ENCODE data around the gene RGS17.
A peak's percentile ranks its signal among the peaks of the same experiment; 100 is the strongest.
"Not testable (repeated sequence)": the region's sequence is repeated elsewhere in the genome, so short reads cannot be mapped to it uniquely, and the experiment has no call there.

RGS17 gene

GRCh38 chr6:153143200-153143599 is 12.1 kb upstream of the RGS17 start:
- no peak overlapping the region for H3K4me3 ChIP-seq (replicated peaks; ENCODE audit: low read depth, low read length)
- no peak for TF ChIP-seq CTCF (IDR thresholded peaks at IDR 0.05; ENCODE audit: low read depth, low read length, missing control alignments)
- DNase-seq (ENCODE audit: extremely low read depth, low read depth): no peak

- DNase-seq (ENCODE audit: extremely low read depth, low read depth): no peak
- TF ChIP-seq CTCF (IDR thresholded peaks at IDR 0.05; ENCODE audit: low read depth, low read length, missing control alignments): no peak
- no peak overlapping the region for H3K4me3 ChIP-seq (replicated peaks; ENCODE audit: low read depth, low read length)
These were observed 9.2 kb upstream of the RGS17 start for GRCh38 chr6:153140299-153140698.

GRCh38 chr6:153138930-153139329 is 7.8 kb upstream of the RGS17 start:
- no peak for TF ChIP-seq CTCF (IDR thresholded peaks at IDR 0.05; ENCODE audit: low read depth, low read length, missing control alignments)
- DNase-seq (ENCODE audit: extremely low read depth, low read depth): no peak
- no peak overlapping the region for H3K4me3 ChIP-seq (replicated peaks; ENCODE audit: low read depth, low read length)

GRCh38 chr6:153135681-153136080 is 4.6 kb upstream of the RGS17 start:
- H3K4me3 ChIP-seq (replicated peaks; ENCODE audit: low read depth, low read length): no peak overlapping the region
- DNase-seq (ENCODE audit: extremely low read depth, low read depth): no peak
- no peak for TF ChIP-seq CTCF (IDR thresholded peaks at IDR 0.05; ENCODE audit: low read depth, low read length, missing control alignments)

- DNase-seq (ENCODE audit: extremely low read depth, low read depth); H3K4me3 ChIP-seq (replicated peaks; ENCODE audit: low read depth, low read length): not testable (repeated sequence)
These were observed 2.6 kb upstream of the RGS17 start for GRCh38 chr6:153133667-153134066.

- no peak for TF ChIP-seq CTCF (IDR thresholded peaks at IDR 0.05; ENCODE audit: low read depth, low read length, missing control alignments)
- H3K4me3 ChIP-seq (replicated peaks; ENCODE audit: low read depth, low read length): peak overlapping the region; percentile 86
- no peak for DNase-seq (ENCODE audit: extremely low read depth, low read depth)
These were observed 506 bp downstream of the RGS17 start for GRCh38 chr6:153130515-153131036.

- no peak for DNase-seq (ENCODE audit: extremely low read depth, low read depth)
- TF ChIP-seq CTCF (IDR thresholded peaks at IDR 0.05; ENCODE audit: low read depth, low read length, missing control alignments): no peak
- H3K4me3 ChIP-seq (replicated peaks; ENCODE audit: low read depth, low read length): peak overlapping the region; percentile 86
These were observed 1.1 kb downstream of the RGS17 start for GRCh38 chr6:153129873-153130514.

All from HFF-Myc (cell line).